ENCODE results near the gene ATP6AP1. TPM values are rescaled to one million over a fixed set of nuclear protein-coding genes. Genes with fewer than 3 reads are reported as not detected.

ATP6AP1 gene
- total RNA-seq (2022; extraction: Qiagen RNA extraction; ENCODE audit: low read depth) = 72.3 to 108 TPM (median 104 TPM) in 5 replicates

GRCh38 chrX:154428176-154429171 lies at the start of gene ATP6AP1:
TSS of gene ATP6AP1 (plus strand) at chrX:154428677. CDS start at chrX:154428693, 16 bp downstream.

GRCh38 chrX:154378799-154379568 lies 49.5 kb upstream of the ATP6AP1 start, which contains the start of gene EMD:
TSS of gene EMD (plus strand) at chrX:154379295. CDS start at chrX:154379485, 190 bp downstream.

DNA sequence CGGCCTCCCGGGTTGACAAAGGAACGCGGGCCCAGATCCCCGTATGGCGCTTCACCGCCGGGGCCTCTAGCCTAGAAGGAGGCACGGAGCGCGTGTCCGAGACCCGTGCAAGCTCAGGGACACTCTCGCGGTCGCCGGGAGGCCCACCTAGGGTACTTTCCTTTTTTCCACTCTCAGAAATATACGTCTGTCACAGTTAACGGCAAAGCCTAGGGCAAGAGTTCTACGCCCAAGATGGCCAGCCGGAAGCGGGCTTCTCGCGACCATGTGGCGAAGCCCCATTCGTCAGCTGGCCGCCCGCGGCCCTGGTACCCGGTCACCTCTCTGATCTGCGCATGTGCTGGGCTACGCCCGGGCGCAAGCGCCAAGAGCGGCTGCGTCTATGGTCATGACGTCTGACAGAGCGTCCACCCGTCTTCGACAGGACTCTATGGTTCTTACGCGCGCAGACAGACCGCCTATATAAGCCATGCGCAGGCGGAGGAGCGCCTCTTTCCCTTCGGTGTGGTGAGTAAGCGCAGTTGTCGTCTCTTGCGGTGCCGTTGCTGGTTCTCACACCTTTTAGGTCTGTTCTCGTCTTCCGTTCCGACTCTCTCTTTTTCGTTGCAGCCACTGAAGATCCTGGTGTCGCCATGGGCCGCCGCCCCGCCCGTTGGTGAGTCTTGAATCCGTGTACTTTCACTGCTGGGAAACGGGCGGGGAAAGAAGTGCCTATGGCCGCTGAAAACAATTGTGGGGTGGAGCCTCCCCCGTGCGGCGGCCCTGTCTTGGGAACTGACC lies 30.4 kb upstream of the ATP6AP1 start, which contains the start of gene RPL10:
Gene RPL10 (plus strand): TSS at position 490 of the 780 bp plus-strand sequence. CDS start 143 bp downstream, at position 633.

GRCh38 chrX:154409222-154409871 lies 19.1 kb upstream of the ATP6AP1 start, which contains the start of gene DNASE1L1:
TSS of gene DNASE1L1 (minus strand) at chrX:154409254. CDS start at chrX:154405568, 3,686 bp downstream.

DNA sequence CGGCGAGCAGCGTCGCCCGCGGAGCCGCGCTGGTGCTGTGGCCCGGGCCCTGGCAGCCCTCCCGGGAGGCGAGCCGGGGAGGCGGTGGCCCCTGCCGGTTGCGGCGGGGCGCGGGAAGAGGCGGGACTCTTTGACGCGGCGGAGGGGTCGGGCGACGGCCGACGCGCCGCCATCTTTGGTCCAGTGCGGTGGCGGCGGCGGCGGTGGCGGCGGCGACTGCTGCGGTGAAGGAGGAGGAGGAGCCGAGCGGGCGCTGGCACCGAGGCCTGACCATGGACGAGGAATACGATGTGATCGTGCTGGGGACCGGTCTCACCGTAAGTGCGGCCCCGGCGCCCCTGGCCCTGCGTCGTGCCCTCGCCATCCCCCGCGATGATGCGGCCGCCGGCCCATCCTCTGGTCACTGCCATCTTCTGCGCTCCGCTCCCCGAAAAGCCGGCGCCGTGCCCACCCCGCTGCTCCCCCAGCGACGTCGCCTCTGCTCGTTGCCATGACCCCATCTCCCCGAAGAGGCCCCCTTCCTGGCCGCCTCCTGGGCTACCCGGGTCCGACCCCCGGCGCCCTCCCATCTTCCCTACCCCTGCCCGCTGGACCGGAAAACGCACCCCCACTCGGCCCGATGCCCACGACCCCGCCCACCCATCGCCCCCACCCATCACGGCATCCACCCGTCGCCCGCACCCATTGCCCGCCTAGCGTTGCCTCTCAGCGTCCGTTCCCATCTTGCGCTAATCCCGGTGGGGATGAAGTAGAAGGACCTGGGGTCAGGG lies 8.7 kb downstream of the ATP6AP1 start, which contains the start of gene GDI1:
Gene GDI1 (plus strand): TSS at position 172 of the 770 bp plus-strand sequence. CDS start 101 bp downstream, at position 273.

GRCh38 chrX:154443992-154444754 lies 15.7 kb downstream of the ATP6AP1 start, which contains the start of gene FAM50A:
TSS of gene FAM50A (plus strand) at chrX:154444141. CDS start at chrX:154444236, 95 bp downstream.

GRCh38 chrX:154458116-154458953 lies 29.9 kb downstream of the ATP6AP1 start, which contains the start of gene PLXNA3:
TSS of gene PLXNA3 (plus strand) at chrX:154458281. CDS start at chrX:154460184, 1,903 bp downstream.

DNA sequence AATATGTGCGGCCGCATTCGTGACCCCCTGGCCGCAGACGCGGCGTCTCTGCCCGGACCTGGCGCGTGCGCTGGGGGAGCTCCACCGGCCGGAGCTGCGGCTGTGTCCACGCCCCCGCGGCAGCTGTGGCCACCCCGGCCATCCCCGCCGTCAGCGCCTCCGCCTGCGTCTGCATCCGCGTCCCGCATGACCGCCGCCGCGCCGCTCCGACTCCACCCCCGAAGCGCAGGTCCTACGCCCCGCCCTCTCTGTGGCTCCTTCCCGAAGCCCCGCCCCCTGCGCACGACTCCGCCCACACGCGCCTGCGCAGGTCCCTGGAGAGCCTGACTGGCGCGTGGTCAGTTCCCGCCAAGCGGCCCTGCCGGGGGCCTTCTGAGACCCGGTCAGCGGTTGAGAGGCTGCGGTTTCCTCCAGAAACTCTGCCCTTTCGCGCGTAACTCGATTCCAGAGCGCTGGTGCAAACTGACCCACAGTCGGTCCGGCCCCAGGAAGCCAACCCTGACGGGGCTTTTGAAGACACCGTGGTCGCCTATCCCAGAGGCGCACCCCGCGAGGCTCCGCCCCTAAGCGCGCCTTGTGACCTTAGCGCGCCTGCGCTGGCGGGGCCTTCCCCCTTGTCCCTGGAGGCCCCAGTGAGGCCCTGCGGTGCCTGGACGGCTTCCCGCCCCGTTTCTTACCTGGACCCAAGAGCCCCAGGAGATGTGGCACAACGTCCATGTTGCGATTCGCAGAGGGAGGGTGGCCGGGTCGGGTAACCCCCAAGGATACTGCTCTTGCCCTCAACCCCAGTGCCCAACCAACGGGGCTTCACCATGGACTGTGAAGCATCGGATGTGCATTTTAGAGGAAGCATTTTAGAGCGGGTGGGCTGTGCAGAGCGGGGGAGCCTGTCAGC lies 50.5 kb downstream of the ATP6AP1 start, which contains the start of gene LAGE3:
Gene LAGE3 (minus strand): TSS at position 554 of the 895 bp plus-strand sequence. CDS start 366 bp downstream, at position 188.

Other genes starting within 250 kb of the ATP6AP1 start
- not detected in 5 replicates for gene OPN1MW, start 246.1 kb upstream of the ATP6AP1 start, total RNA-seq (2022; extraction: Qiagen RNA extraction; ENCODE audit: low read depth)
- gene OPN1MW2, start 208.9 kb upstream of the ATP6AP1 start, total RNA-seq (2022; extraction: Qiagen RNA extraction; ENCODE audit: low read depth) = not detected in 5 replicates
- not detected in 5 replicates for gene OPN1MW3, start 171.1 kb upstream of the ATP6AP1 start, total RNA-seq (2022; extraction: Qiagen RNA extraction; ENCODE audit: low read depth)
- gene TEX28, start 133.6 kb upstream of the ATP6AP1 start, total RNA-seq (2022; extraction: Qiagen RNA extraction; ENCODE audit: low read depth) = not detected in 5 replicates
- not detected in 5 replicates for gene TKTL1, start 132.9 kb upstream of the ATP6AP1 start, total RNA-seq (2022; extraction: Qiagen RNA extraction; ENCODE audit: low read depth)
- gene FLNA, start 54.0 kb upstream of the ATP6AP1 start, total RNA-seq (2022; extraction: Qiagen RNA extraction; ENCODE audit: low read depth) = 1,374 to 1,670 TPM (median 1,583 TPM) in 5 replicates
- gene EMD, start 49.4 kb upstream of the ATP6AP1 start, total RNA-seq (2022; extraction: Qiagen RNA extraction; ENCODE audit: low read depth) = 127 to 170 TPM (median 155 TPM) in 5 replicates
- gene RPL10, start 30.3 kb upstream of the ATP6AP1 start, total RNA-seq (2022; extraction: Qiagen RNA extraction; ENCODE audit: low read depth) = 5,191 to 5,756 TPM (median 5,342 TPM) in 5 replicates
- gene DNASE1L1, start 19.4 kb upstream of the ATP6AP1 start, total RNA-seq (2022; extraction: Qiagen RNA extraction; ENCODE audit: low read depth) = 20.6 to 30.0 TPM (median 26.9 TPM) in 5 replicates
- gene TAFAZZIN, start 17.1 kb upstream of the ATP6AP1 start, total RNA-seq (2022; extraction: Qiagen RNA extraction; ENCODE audit: low read depth) = 29.0 to 38.9 TPM (median 33.3 TPM) in 5 replicates
- 88.0 to 102 TPM (median 92.6 TPM) in 5 replicates for gene GDI1, start 8.5 kb downstream of the ATP6AP1 start, total RNA-seq (2022; extraction: Qiagen RNA extraction; ENCODE audit: low read depth)
- gene FAM50A, start 15.5 kb downstream of the ATP6AP1 start, total RNA-seq (2022; extraction: Qiagen RNA extraction; ENCODE audit: low read depth) = 89.4 to 122 TPM (median 110 TPM) in 5 replicates
- gene PLXNA3, start 29.6 kb downstream of the ATP6AP1 start, total RNA-seq (2022; extraction: Qiagen RNA extraction; ENCODE audit: low read depth) = 8.6 to 15.9 TPM (median 10.8 TPM) in 5 replicates
- 48.7 to 73.2 TPM (median 69.0 TPM) in 5 replicates for gene LAGE3, start 50.6 kb downstream of the ATP6AP1 start, total RNA-seq (2022; extraction: Qiagen RNA extraction; ENCODE audit: low read depth)
- 57.8 to 73.0 TPM (median 60.0 TPM) in 5 replicates for gene UBL4A, start 57.9 kb downstream of the ATP6AP1 start, total RNA-seq (2022; extraction: Qiagen RNA extraction; ENCODE audit: low read depth)
- 31.5 to 42.6 TPM (median 39.9 TPM) in 5 replicates for gene SLC10A3, start 62.0 kb downstream of the ATP6AP1 start, total RNA-seq (2022; extraction: Qiagen RNA extraction; ENCODE audit: low read depth)
- 30.7 to 46.1 TPM (median 43.4 TPM) in 5 replicates for gene FAM3A, start 87.6 kb downstream of the ATP6AP1 start, total RNA-seq (2022; extraction: Qiagen RNA extraction; ENCODE audit: low read depth)
- 1,384 to 1,559 TPM (median 1,513 TPM) in 5 replicates for gene G6PD, start 118.2 kb downstream of the ATP6AP1 start, total RNA-seq (2022; extraction: Qiagen RNA extraction; ENCODE audit: low read depth)
- gene IKBKG, start 118.9 kb downstream of the ATP6AP1 start, total RNA-seq (2022; extraction: Qiagen RNA extraction; ENCODE audit: low read depth) = 34.1 to 45.7 TPM (median 42.8 TPM) in 5 replicates
- not detected in 5 replicates for gene CTAG1A, start 156.5 kb downstream of the ATP6AP1 start, total RNA-seq (2022; extraction: Qiagen RNA extraction; ENCODE audit: low read depth)
- not detected in 5 replicates for gene CTAG1B, start 190.6 kb downstream of the ATP6AP1 start, total RNA-seq (2022; extraction: Qiagen RNA extraction; ENCODE audit: low read depth)
- gene CTAG2, start 224.9 kb downstream of the ATP6AP1 start, total RNA-seq (2022; extraction: Qiagen RNA extraction; ENCODE audit: low read depth) = not detected in 5 replicates